HG02678 (cell line): ENCODE results near the gene TUBB.

ENCODE experiments used
- ATAC-seq: cut with Tn5 transposase; IDR thresholded peaks from one replicate; pipeline ENCODE4 v1.9.1; 2021; ENCODE audit warnings: mild to moderate bottlenecking, moderate library complexity; ENCODE audit not compliant: unreplicated experiment

The TUBB gene

GRCh38 chr6:30686908-30687658 is 33.1 kb upstream of the TUBB start:
- peak; percentile 54 for ATAC-seq

- ATAC-seq: no peak
Measured at GRCh38 chr6:30687659-30688431, 32.3 kb upstream of the TUBB start.

GRCh38 chr6:30688569-30688968 is 31.6 kb upstream of the TUBB start:
- ATAC-seq: no peak

GRCh38 chr6:30689022-30689865 is 30.9 kb upstream of the TUBB start:
- ATAC-seq: no peak

GRCh38 chr6:30689985-30690384 is 30.2 kb upstream of the TUBB start:
- no peak for ATAC-seq

GRCh38 chr6:30690403-30691207 is 29.5 kb upstream of the TUBB start, which contains the start of gene NRM:
Gene NRM, minus strand, starts transcription at chr6:30690984. Its CDS starts 10 bp downstream, at chr6:30690974.
- ATAC-seq: peak; percentile 30

- ATAC-seq: no peak
Measured at GRCh38 chr6:30691208-30691847, 28.8 kb upstream of the TUBB start.

- ATAC-seq: no peak
Measured at GRCh38 chr6:30696432-30696831, 23.7 kb upstream of the TUBB start.

- ATAC-seq: no peak
Measured at GRCh38 chr6:30700340-30700739, 19.8 kb upstream of the TUBB start.

- no peak for ATAC-seq
Measured at GRCh38 chr6:30703011-30703410, 17.1 kb upstream of the TUBB start.

- no peak for ATAC-seq
Measured at GRCh38 chr6:30703821-30704220, 16.3 kb upstream of the TUBB start.

GRCh38 chr6:30705620-30706019 is 14.5 kb upstream of the TUBB start:
- no peak for ATAC-seq

- ATAC-seq: no peak
Measured at GRCh38 chr6:30707281-30707850, 12.8 kb upstream of the TUBB start.

- no peak for ATAC-seq
Measured at GRCh38 chr6:30709101-30709868, 10.9 kb upstream of the TUBB start.

GRCh38 chr6:30711758-30712380 is 8.3 kb upstream of the TUBB start:
- ATAC-seq: peak; percentile 65

- no peak for ATAC-seq
Measured at GRCh38 chr6:30712441-30712945, 7.7 kb upstream of the TUBB start.

- ATAC-seq: no peak
Measured at GRCh38 chr6:30714263-30714662, 5.9 kb upstream of the TUBB start.

GRCh38 chr6:30716879-30717128 is 3.3 kb upstream of the TUBB start:
- no peak for ATAC-seq
